Endothelial cell of umbilical vein (primary cell): Measurements from ENCODE around the gene ASB13. TPM values are rescaled to one million over a fixed set of nuclear protein-coding genes. Genes with fewer than 3 reads are reported as not detected.

Source experiments
- BruUV-seq: library from RNA; stranded (reverse); fragments of 400-500 nt; replicated peaks from 2 replicates; lab custom pipeline; 2021; lab: Mats Ljungman, UMichigan
- CTCF ChIA-PET: fragments of 300-600, 350-600 bp; sonication (Branson Sonifier 250); formaldehyde crosslinking; loops from one replicate; lab custom pipeline; 2021; ENCODE audit warnings: antibody characterized with exemption, inconsistent platforms; lab: Charles Lee
- POLR2A ChIA-PET: fragments of 300-600, 350-600 bp; sonication (Branson Sonifier 250); formaldehyde crosslinking; loops from one replicate; lab custom pipeline; 2021; ENCODE audit warnings: antibody characterized with exemption, inconsistent platforms; lab: Charles Lee
- DNase-seq: peaks from one replicate; pipeline ENCODE4 v3.0.0-alpha.2; 2011; ENCODE audit warnings: low read depth, low spot score
- FAIRE-seq: peaks from 2 replicates; lab custom pipeline; 2011; peaks lifted over from hg19 to GRCh38; lab: Jason Lieb, UNC
- H2AFZ ChIP-seq: 2 replicates; pipeline ENCODE4 v1.6.0; 2012; ENCODE audit warnings: low read depth, low read length, control low read depth, inconsistent platforms
- H3K27ac ChIP-seq: 2 replicates; pipeline ENCODE4 v1.5.1; 2011; ENCODE audit warnings: low read depth, mild to moderate bottlenecking, control low read depth, low read length, moderate library complexity; ENCODE audit not compliant: insufficient read depth
- H3K27me3 ChIP-seq, 2 experiments: 2 replicates each; pipeline versions ENCODE4 v1.6.0 to v1.6.1; 2011; ENCODE audit warnings: low read length in 2 of 2, mixed read lengths in 1 of 2; ENCODE audit not compliant: control insufficient read depth in 2 of 2, insufficient read depth in 2 of 2
- H3K36me3 ChIP-seq, 2 experiments: 2 replicates in 1 of 2; 3 replicates in 1 of 2; pipeline ENCODE4 v1.5.1; 2011; ENCODE audit warnings: low read length in 2 of 2, mild to moderate bottlenecking in 1 of 2, moderate library complexity in 1 of 2; ENCODE audit not compliant: control insufficient read depth in 2 of 2, insufficient read depth in 2 of 2; ENCODE audit errors: extremely low read depth in 1 of 2
- H3K4me1 ChIP-seq: 3 replicates; pipeline ENCODE4 v1.5.1; 2011; ENCODE audit warnings: mild to moderate bottlenecking, low read length; ENCODE audit not compliant: control insufficient read depth, insufficient read depth; ENCODE audit errors: extremely low read depth
- H3K4me2 ChIP-seq: 2 replicates; pipeline ENCODE4 v1.6.1; 2011; ENCODE audit warnings: low read length, control low read depth, mixed read lengths; ENCODE audit not compliant: insufficient read depth
- H3K4me3 ChIP-seq, 3 experiments: fragments of 200-600 bp in 1 of 3; sonication (generic), shearing (Covaris generic) in 1 of 3; replicated peaks in 1 of 3; 2 replicates each; pipeline ENCODE4 v1.5.1; 2011 to 2016; ENCODE audit warnings: control low read depth in 3 of 3, low read length in 3 of 3, mild to moderate bottlenecking in 2 of 3, inconsistent platforms in 1 of 3, low read depth in 1 of 3, moderate library complexity in 1 of 3; ENCODE audit not compliant: insufficient read depth in 1 of 3
- H3K79me2 ChIP-seq: 2 replicates; pipeline ENCODE4 v1.6.0; 2012; ENCODE audit warnings: low read length, inconsistent platforms; ENCODE audit not compliant: control insufficient read depth, insufficient read depth
- H3K9ac ChIP-seq: replicated peaks from 2 replicates; pipeline ENCODE3; 2011; ENCODE audit warnings: low read length, control low read depth; ENCODE audit not compliant: insufficient read depth; ENCODE audit errors: extremely low read depth
- H3K9me1 ChIP-seq: replicated peaks from 3 replicates; pipeline ENCODE4 v1.6.0; 2011; ENCODE audit warnings: mild to moderate bottlenecking, low read length; ENCODE audit not compliant: control insufficient read depth, insufficient read depth; ENCODE audit errors: extremely low read depth
- H3K9me3 ChIP-seq: replicated peaks from 2 replicates; pipeline ENCODE4 v1.5.1; 2012; ENCODE audit warnings: low read length, inconsistent platforms; ENCODE audit not compliant: control insufficient read depth, insufficient read depth
- H4K20me1 ChIP-seq: replicated peaks from 2 replicates; pipeline ENCODE3; 2011; ENCODE audit warnings: mild to moderate bottlenecking, low read length; ENCODE audit not compliant: control insufficient read depth, insufficient read depth; ENCODE audit errors: extremely low read depth
- EZH2 ChIP-seq: IDR thresholded peaks from 2 replicates; pipeline ENCODE4 v1.6.1; 2012; ENCODE audit warnings: borderline replicate concordance, low read depth, mild to moderate bottlenecking, moderate library complexity, low read length, inconsistent platforms; ENCODE audit not compliant: severe bottlenecking
- FOS ChIP-seq: IDR thresholded peaks from 2 replicates; pipeline ENCODE4 v1.6.1; 2011; ENCODE audit warnings: mild to moderate bottlenecking, low read length, moderate library complexity, borderline replicate concordance; ENCODE audit not compliant: insufficient read depth
- GATA2 ChIP-seq: IDR thresholded peaks from 2 replicates; pipeline ENCODE4 v1.7.0; 2011; ENCODE audit warnings: low read depth, mild to moderate bottlenecking, moderate library complexity, mixed read lengths, low read length; ENCODE audit not compliant: insufficient read length, insufficient read depth
- JUN ChIP-seq: IDR thresholded peaks from 2 replicates; pipeline ENCODE4 v1.6.1; 2011; ENCODE audit warnings: borderline replicate concordance, low read depth; ENCODE audit not compliant: insufficient read length, insufficient read depth
- MYC ChIP-seq: IDR thresholded peaks from one replicate; pipeline ENCODE4 v1.6.1; 2011; ENCODE audit warnings: mild to moderate bottlenecking, low read depth, low read length
- POLR2A ChIP-seq: IDR thresholded peaks from 2 replicates; pipeline ENCODE4 v1.6.1; 2012; ENCODE audit warnings: low read depth, mild to moderate bottlenecking, control low read depth, low read length
- POLR2AphosphoS5 ChIP-seq: IDR thresholded peaks from 2 replicates; pipeline ENCODE4 v1.6.1; 2012; ENCODE audit warnings: low read depth, mild to moderate bottlenecking, control low read depth, low read length, moderate library complexity; ENCODE audit not compliant: insufficient read depth
- dilution Hi-C: fragments of 300-500 bp; cut with MboI; formaldehyde crosslinking; loops from one replicate; pipeline ENCODE4 v1.15.0; 2019; ENCODE audit warnings: low sequenced_read_pairs; ENCODE audit not compliant: extremely low pct_ligation_motif_present
- intact Hi-C: fragments of 100-400 bp; cut with micrococcal nuclease; formaldehyde crosslinking; loops from one replicate; pipeline ENCODE4 v1.10.0; 2022
- polyA plus RNA-seq, 4 experiments: library from polyadenylated mRNA; depleted of rRNA in 3 of 4; stranded (reverse) in 3 of 4; unstranded in 1 of 4; fragments of >200 nt; gene quantifications; 2 replicates each; pipeline versions ENCODE4 v1.2.1 to v1.2.3, GENCODE V29; 2011 to 2012; ENCODE audit warnings: missing spikeins in 1 of 4
- total RNA-seq: library from RNA; stranded (reverse); gene quantifications from 2 replicates; pipeline ENCODE4 v1.2.3, GENCODE V29; 2021
- TF ChIP-seq, protein P1 (sequence below): IDR thresholded peaks from 2 replicates; pipeline ENCODE4 v1.6.1; 2011; ENCODE audit not compliant: insufficient read depth, insufficient read length
- TF ChIP-seq, protein P2 (sequence below), 2 donors: IDR thresholded peaks; 1 replicate in 1 of 2; 2 replicates in 1 of 2; pipeline ENCODE4 v1.5.1; 2011; ENCODE audit warnings: low read length in 2 of 2, mild to moderate bottlenecking in 2 of 2, moderate library complexity in 2 of 2, control low read depth in 1 of 2, inconsistent platforms in 1 of 2, low read depth in 1 of 2; ENCODE audit not compliant: insufficient read depth in 1 of 2; ENCODE audit errors: extremely low read depth in 1 of 2

The ASB13 gene
- total and polyA plus RNA-seq, 2 donors (not counting 3 experiments of a cell fraction or from before 2014, with no cell fraction given) = 6.3 to 7.3 TPM

DNA sequence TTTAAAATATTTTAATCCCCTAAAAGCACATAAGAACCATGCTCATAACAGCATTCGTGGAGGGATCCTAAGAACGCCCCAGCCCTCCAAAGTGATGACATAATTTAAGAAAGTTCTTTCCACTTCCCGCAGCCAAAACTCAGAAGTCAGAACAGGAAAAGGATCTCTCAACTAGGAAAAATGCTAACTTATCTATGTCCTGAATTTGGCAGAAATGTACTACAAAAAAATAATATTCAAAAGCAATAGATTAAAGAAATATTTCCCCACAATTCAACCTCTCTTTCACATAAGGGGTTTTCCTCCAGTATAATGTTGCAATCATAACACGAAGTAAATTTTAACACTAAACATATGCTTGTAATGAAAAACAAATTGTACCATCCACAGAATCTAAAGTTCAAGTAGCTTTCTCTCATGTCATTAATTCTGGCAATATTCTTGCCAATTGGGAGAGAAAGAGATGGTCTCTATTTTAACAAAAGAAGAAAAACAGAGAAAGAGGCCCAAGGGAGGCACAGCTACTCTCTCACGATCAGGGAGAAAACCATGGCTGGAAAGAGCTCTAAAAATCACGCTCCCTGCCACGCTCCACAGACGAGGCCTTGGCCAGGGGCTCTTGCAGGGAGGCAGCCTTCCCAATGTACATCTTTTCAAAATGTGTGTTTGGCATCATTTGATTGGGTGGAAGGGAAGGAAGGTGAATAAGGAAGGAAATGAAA, 22.9 kb downstream of the ASB13 start:
- intact Hi-C loops = no loop called here

DNA sequence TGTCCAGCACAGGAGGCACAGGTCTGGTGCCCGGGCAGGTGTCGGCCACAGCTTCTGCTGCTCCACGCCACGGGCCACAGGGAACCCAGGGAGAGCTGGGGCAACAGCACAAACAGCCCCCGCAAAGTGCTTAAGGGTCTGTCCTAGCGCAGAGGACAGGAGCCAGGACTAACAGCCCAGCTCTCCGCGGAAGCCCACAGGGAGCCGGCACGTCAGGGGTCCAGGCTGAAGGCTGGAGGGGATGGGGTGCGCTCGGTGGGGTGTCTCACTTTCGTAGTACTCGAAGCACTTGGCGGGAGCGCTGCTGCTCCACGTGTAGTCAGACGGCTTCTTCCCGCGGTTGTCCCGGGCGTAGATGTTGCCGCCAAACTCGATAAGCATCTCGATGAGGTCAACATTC, 24.9 kb downstream of the ASB13 start:
- H3K9ac ChIP-seq = no peak overlapping the region
- DNase-seq = no peak
- no peaks in the 10 kb centered on the region for H3K4me1 ChIP-seq
- no peak overlapping the region for H3K4me3 ChIP-seq
- TF ChIP-seq GATA2 (no peak), POLR2AphosphoS5 (no peak), FOS (no peak), MYC (no peak), JUN (no peak), EZH2 (no peak), POLR2A (no peak)
- TF ChIP-seq, protein P1, sequence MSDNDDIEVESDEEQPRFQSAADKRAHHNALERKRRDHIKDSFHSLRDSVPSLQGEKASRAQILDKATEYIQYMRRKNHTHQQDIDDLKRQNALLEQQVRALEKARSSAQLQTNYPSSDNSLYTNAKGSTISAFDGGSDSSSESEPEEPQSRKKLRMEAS = no peak
- TF ChIP-seq, protein P2, sequence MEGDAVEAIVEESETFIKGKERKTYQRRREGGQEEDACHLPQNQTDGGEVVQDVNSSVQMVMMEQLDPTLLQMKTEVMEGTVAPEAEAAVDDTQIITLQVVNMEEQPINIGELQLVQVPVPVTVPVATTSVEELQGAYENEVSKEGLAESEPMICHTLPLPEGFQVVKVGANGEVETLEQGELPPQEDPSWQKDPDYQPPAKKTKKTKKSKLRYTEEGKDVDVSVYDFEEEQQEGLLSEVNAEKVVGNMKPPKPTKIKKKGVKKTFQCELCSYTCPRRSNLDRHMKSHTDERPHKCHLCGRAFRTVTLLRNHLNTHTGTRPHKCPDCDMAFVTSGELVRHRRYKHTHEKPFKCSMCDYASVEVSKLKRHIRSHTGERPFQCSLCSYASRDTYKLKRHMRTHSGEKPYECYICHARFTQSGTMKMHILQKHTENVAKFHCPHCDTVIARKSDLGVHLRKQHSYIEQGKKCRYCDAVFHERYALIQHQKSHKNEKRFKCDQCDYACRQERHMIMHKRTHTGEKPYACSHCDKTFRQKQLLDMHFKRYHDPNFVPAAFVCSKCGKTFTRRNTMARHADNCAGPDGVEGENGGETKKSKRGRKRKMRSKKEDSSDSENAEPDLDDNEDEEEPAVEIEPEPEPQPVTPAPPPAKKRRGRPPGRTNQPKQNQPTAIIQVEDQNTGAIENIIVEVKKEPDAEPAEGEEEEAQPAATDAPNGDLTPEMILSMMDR (IDR thresholded peaks at IDR 0.05; ENCODE audit: extremely low read depth in 1 of 2, insufficient read depth in 1 of 2, low read depth in 1 of 2, low read length in 2 of 2) = no peak
- no peak overlapping the region for H3K4me2 ChIP-seq
- H4K20me1 ChIP-seq = no peaks in the 10 kb centered on the region
- H3K27ac ChIP-seq = no peak overlapping the region
- intact Hi-C loops = no loop called here
- FAIRE-seq = no peak
- H3K27me3 ChIP-seq = no peaks in the 10 kb centered on the region
- ChIA-PET POLR2A (interaction anchor here (1.2 kb wide), 1 partner anchor 9 kb away, joined by 3 read pairs; no protein-coding TSS in a partner anchor), CTCF (interaction anchor here (5.6 kb wide), 1 partner anchor 12 kb away, joined by 21 read pairs; no protein-coding TSS in a partner anchor)
- no TSS peak for BruUV-seq
- dilution Hi-C loops = no loop called here
- H3K79me2 ChIP-seq = no peaks in the 10 kb centered on the region
- H2AFZ ChIP-seq = no peak overlapping the region
- H3K9me3 ChIP-seq = no peaks in the 10 kb centered on the region
- peaks cover 0 to 12% of the 10 kb centered on the region in 2 experiments for H3K36me3 ChIP-seq
- H3K9me1 ChIP-seq = no peaks in the 10 kb centered on the region

More for the DNA sequence above, 22.9 kb downstream of the ASB13 start:
- Histone ChIP-seq H4K20me1 (no peaks in the 10 kb centered on the region), H3K36me3 (peaks cover 0 to 12% of the 10 kb centered on the region in 2 experiments), H3K9ac (no peak overlapping the region), H2AFZ (no peak overlapping the region), H3K9me3 (no peaks in the 10 kb centered on the region), H3K27me3 (no peaks in the 10 kb centered on the region), H3K4me3 (no peak overlapping the region), H3K4me2 (no peak overlapping the region), H3K27ac (no peak overlapping the region), H3K9me1 (no peaks in the 10 kb centered on the region), H3K4me1 (no peaks in the 10 kb centered on the region), H3K79me2 (no peaks in the 10 kb centered on the region)
- dilution Hi-C loops = no loop called here
- ChIA-PET CTCF (interaction anchor here (0.6 to 5.6 kb wide), 2 partner anchors 14 to 208 kb away, joined by 3 to 21 read pairs; no protein-coding TSS in a partner anchor), POLR2A (no interaction called here)
- no TSS peak for BruUV-seq
- FAIRE-seq (no peak), DNase-seq (no peak)
- TF ChIP-seq POLR2A (no peak), EZH2 (no peak)
